Activated CD8-positive, alpha-beta memory T cell treated with anti-CD3 and anti-CD28 coated beads, Interleukin-2, amount 50 U/mL, for 48 hours (primary cell): ENCODE measurements around the gene RGL1.
A peak's percentile ranks its signal among the peaks of the same experiment; 100 is the strongest.

Experiments used
- DNase-seq: peaks from one replicate; pipeline ENCODE4 v3.0.0-alpha.2; 2020

The RGL1 gene

GRCh38 chr1:183893561-183894289, 88.8 kb downstream of the RGL1 start:
- DNase-seq = no peak

GRCh38 chr1:183894290-183894565, 89.3 kb downstream of the RGL1 start:
- DNase-seq = no peak

- no peak for DNase-seq
Observed at GRCh38 chr1:183896466-183897048, 91.6 kb downstream of the RGL1 start.

- DNase-seq = no peak
Observed at GRCh38 chr1:183898001-183898396, 93.1 kb downstream of the RGL1 start.

- DNase-seq = no peak
Observed at GRCh38 chr1:183898610-183899009, 93.7 kb downstream of the RGL1 start.

GRCh38 chr1:183901748-183902330, 96.9 kb downstream of the RGL1 start:
- DNase-seq = no peak

GRCh38 chr1:183903101-183903500, 98.2 kb downstream of the RGL1 start:
- DNase-seq = no peak

GRCh38 chr1:183905508-183906113, 100.7 kb downstream of the RGL1 start:
- no peak for DNase-seq

- DNase-seq = no peak
Observed at GRCh38 chr1:183907070-183907469, 102.2 kb downstream of the RGL1 start.

- DNase-seq = no peak
Observed at GRCh38 chr1:183908079-183908478, 103.2 kb downstream of the RGL1 start.

GRCh38 chr1:183909672-183910071, 104.8 kb downstream of the RGL1 start:
- no peak for DNase-seq

GRCh38 chr1:183910845-183911244, 105.9 kb downstream of the RGL1 start:
- no peak for DNase-seq

GRCh38 chr1:183911285-183911684, 106.4 kb downstream of the RGL1 start:
- no peak for DNase-seq

GRCh38 chr1:183912265-183912886, 107.5 kb downstream of the RGL1 start:
- DNase-seq = no peak

- DNase-seq = no peak
Observed at GRCh38 chr1:183913567-183913993, 108.7 kb downstream of the RGL1 start.

GRCh38 chr1:183914276-183914675, 109.4 kb downstream of the RGL1 start:
- no peak for DNase-seq

GRCh38 chr1:183914891-183915290, 110.0 kb downstream of the RGL1 start:
- DNase-seq = no peak

GRCh38 chr1:183915625-183916510, 110.9 kb downstream of the RGL1 start:
- DNase-seq = peak; percentile 67

GRCh38 chr1:183916574-183916973, 111.7 kb downstream of the RGL1 start:
- DNase-seq = no peak

GRCh38 chr1:183918589-183918988, 113.7 kb downstream of the RGL1 start:
- no peak for DNase-seq

GRCh38 chr1:183920651-183921050, 115.7 kb downstream of the RGL1 start:
- DNase-seq = no peak

- DNase-seq = no peak
Observed at GRCh38 chr1:183922197-183922596, 117.3 kb downstream of the RGL1 start.

GRCh38 chr1:183925947-183926346, 121.0 kb downstream of the RGL1 start:
- DNase-seq = no peak
